CD4-positive, alpha-beta T cell treated with Interleukin-4 for 1 hour (primary cell): ENCODE measurements around the gene DENND6B.

Source experiments
- DNase-seq, 2 donors: peaks; one replicate each; pipeline ENCODE4 v3.0.0-alpha.2; 2020 to 2022

DENND6B gene

GRCh38 chr22:50314081-50314454 lies 12.7 kb downstream of the DENND6B start:
- no peak for DNase-seq

- no peak for DNase-seq
Observed at GRCh38 chr22:50313600-50313999, 13.2 kb downstream of the DENND6B start.

GRCh38 chr22:50313021-50313420 lies 13.8 kb downstream of the DENND6B start:
- no peak for DNase-seq

DNA sequence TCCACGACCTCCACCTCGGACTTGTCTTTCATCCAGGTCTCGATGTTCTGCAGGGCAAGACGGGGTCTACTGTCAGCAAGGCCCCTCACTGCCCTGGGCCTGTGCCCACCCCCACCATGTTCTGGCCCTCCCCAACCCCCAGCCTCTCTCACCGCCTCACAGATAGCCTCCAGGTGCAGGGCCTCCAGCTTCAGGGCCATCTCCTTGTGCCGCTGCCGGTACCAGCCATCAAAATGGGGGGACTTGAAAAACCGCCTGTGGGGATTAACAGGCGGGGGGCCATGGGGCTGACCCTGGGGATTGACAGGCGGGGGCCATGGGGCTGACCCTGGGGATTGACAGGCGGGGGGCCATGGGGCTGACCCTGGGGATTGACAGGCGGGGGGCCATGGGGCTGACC lies 14.4 kb downstream of the DENND6B start:
- no peak for DNase-seq

GRCh38 chr22:50311606-50312351 lies 15.0 kb downstream of the DENND6B start:
- DNase-seq, result no peak

DNA sequence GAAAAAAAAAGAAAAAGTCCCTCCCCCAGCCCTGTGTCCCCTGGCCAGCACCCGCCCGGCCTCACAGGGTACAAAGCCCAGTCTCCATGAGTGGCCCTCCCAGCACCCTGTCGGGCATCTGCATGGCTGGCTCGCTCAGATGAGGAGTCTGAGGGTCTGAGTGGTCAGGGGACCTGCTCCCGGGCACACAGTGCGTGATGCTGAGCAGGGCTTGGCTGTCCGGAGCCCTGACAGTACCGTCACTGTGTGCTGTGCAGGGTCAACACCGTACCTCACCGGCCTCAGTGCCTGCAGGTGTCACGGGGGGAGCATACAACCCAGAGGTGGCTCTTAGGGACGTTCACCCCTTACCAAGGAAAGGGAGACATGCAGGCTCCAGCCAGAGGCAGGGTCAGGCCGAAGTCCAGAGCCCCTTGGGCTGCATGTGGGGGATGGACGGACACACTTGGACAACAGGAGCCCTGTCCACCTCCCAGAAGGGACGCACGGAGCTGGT lies 15.8 kb downstream of the DENND6B start:
- DNase-seq, result no peak

DNA sequence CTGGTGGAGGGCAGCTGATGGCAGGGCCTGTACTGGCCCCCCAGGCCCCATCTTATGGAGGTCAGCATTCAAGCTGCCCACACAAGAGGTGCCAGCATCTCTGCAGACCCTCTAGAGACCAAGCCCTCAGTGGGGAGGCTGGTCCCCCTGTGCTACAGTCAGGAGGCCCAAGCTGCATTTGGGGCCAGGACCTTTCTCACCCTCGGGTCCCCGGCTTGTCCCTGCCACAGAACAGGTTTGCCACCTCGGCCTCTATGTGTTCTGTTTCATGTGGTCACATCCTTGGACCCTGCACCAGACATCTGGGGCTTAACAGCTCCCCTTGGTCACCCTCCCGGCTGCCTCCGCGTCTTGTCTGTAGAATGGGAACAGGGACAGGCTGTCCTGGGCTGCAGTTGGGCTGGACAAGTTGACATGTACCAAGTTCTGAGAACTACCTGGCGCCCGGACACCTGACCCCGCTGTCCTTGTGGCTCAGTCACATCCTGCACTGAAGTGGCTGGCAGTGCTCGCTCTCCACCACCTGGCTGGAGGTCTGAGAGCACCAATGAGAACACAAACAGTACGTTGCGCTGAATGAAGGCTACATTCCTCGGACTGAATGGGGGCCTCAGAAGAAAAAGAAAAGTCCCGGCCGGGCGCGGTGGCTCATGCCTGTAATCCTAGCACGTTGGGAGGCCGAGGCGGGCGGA lies 16.6 kb downstream of the DENND6B start:
- DNase-seq, result no peak

GRCh38 chr22:50309601-50309991 lies 17.2 kb downstream of the DENND6B start:
- DNase-seq, result no peak

- DNase-seq, result no peak
Observed at GRCh38 chr22:50308986-50309600, 17.7 kb downstream of the DENND6B start.

DNA sequence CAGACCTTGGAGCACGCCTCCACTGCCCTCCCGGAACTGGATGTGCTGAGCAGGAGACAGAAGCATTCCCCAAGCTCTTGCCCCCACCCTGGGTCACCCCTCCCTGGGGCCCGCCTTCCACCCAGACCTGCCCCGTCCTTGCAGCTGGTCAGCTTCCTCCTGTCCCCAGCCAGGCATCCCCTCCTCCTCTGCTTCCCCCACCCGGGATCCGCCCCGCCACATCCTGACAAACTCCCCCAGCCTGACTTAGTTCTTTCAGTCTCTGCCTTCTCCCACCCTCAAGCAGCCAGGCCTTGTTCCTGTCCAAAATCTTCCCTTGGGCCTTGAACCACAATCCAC lies 18.2 kb downstream of the DENND6B start:
- peak in 1 of 2 donors; percentile 54 for DNase-seq

- DNase-seq, result no peak
Observed at GRCh38 chr22:50307890-50308596, 18.8 kb downstream of the DENND6B start.

DNA sequence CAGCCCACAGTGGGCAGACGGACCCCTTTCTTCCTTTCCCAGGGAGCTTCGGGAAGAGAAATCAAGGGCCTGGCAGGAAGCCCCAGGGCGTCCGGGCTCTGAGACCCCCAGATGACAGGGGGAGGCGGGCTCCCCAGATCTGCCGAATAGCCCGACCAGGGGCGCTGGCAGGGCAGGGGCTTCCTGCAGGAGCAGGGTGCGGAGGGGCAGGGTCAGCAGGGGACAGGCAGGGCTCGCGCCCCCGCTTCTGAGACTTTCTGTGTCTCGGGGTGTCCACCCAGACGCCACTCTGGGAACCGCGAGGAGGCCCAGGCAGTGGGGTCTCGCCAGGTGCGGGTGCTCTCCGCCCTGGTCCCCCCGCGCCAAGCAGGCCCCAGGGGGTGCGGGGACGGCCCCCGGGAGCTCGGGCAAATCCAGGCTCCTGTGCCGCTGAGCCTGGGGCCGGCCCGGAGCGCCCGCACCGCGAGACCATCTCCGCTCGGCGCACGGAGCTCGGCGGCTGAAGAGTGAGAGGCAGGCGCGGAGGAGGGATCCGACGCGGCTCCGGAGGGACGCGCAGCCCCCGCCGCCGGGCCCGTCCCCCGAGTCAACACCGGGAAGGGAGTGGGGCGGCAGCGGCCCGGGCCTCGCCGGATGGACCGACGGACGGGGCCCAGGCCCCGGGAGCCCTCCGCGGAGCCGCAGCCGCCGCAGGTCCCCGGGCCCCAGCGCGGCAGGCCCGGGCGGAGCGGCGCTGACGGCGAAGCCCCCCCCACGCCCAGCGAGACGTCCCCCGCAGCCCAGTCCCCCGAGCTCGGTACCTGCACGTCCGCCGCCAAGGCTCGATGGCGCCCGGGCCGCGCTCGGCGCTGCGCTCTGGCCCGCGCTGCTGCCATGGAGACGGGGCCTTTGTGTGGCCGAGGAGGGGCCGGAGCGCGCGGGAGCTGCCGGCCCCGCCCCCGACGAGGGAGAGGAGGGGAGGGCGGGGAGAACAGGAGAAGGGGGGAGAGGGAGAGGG lies 19.8 kb downstream of the DENND6B start, which contains the start of gene PLXNB2:
PLXNB2 (minus strand) TSS at position 894 of the 997 bp plus-strand sequence. CDS start 17,062 bp downstream, outside the sequence.
- DNase-seq, result peak; percentile 36 to 58

DNA sequence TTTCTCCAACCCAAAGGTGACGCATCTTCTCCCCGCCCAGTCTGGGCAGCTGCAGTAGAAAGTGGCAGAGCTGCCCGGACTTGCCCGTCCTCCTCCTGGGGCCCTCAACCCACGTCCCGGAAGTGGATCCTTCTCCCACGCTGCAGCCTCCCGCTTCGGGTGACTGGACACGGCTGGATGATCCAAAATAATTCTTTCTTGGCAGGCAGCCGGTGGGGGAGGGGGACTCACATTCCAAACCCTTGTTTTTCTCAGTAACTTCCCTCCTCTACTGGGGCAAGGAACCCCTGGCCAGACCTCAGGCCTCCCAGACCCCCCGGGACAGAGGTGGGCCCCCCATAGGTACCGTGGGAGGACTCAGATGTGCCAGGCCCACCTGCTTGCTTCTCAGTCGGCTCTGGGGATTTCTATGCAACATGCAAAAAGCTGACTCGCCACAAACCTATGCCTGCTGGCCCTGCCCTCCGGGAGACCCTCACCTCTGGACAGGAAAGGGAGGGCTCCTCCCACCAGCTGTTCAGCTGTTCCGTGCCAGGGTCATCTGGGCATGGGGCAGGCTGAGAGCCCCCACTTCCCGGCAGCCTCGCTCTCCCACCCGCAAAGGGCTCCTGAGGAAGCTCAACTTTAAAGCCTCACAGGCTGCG lies 20.8 kb downstream of the DENND6B start:
- DNase-seq, result peak in 1 of 2 donors; percentile 65

GRCh38 chr22:50305393-50305922 lies 21.4 kb downstream of the DENND6B start:
- DNase-seq, result no peak

GRCh38 chr22:50304528-50305392 lies 22.1 kb downstream of the DENND6B start:
- peak; percentile 23 to 67 for DNase-seq

DNA sequence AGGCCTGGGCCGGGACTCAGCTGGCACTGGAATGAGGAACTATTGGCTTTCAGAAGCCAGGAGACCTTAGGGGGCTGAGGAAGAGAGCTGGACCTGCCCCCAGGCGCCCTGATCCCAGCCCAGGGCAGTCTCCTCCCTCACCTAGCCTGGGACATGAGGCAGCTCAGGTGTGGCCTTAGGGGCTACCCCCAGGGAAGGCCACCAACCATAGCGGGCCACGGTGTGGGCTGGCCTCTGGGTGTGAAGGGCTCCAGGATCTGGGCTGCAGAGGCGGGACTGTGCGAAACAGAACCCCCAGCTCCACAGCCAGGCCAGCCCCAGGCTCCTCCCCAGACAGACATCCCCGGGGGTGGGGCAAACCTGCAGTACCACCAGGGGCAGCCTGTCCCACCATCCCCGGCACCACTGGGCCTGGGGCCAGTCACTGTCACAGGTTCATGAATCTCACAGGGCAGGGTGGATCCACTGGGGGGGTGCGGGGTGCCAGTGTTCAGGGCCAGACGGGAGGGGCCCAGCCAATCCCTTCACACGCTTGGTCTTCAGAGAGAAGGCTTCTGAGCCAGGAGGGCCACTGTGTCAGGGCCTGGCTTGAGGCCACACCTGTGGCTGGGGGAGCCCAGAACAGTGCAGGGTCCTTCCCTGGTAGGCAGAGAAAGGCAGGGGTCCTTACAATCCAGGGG lies 22.8 kb downstream of the DENND6B start:
- DNase-seq, result peak; percentile 25 to 67

DNA sequence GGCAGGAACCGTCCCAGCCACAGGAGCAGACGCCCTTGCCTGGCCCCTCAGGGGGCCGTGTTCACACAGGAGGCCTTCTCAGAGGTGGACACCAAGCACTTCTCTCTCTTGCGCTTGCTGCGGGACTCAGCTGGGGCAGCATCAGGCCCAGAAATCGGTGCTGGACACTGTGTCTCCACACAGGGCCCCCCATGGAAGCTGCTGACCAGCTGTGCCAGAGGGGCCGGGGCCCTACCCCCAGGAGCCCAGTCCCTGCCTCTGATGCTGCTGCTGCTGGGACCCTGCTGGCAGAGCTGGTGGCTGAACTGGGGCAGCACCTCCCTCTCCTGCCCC lies 23.3 kb downstream of the DENND6B start:
- DNase-seq, result no peak

DNA sequence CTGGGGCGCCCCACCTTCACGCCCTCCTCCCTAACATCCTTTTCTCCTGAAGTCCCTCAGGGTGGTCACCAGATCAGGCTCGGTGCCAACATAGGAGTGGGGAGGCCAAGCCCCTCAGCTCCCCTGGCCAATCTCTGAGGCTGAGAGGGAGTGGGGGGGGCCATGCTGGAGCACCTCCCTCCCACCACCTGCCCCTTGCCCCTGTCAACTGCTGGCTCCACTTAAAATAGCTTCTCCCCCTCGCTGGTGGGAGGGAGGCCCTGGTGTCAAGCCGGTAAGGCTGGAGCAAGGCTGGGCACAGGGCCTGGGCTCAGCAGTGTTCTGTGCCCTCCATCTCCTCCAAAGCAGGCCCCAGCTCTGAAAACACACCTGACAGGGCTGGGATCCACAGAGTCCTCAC lies 24.2 kb downstream of the DENND6B start:
- no peak for DNase-seq

DNA sequence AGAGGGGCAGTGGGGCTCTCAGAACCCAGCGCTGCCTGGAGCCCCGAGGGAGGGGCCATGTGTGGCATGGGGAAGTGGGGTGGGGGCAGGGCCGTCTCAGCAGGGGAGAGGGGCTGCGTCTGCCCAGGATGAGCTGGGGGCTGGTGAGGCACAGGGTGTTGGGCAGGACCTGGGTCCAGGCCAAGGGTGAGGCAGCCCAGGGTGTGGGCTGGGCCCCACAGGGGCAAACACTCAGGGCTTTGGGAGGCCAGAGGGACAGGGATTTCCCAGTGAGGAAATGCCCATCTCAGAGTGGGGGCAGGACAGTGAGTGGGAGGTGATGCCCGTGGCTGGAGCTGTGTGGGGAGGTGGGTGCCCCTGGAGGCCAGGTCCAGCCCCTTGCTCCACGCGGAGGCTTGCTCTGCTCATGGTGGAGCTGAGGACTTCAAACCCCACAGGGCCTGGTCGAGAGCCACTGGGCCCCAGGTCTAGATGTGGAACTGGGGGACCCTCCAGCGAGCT lies 24.7 kb downstream of the DENND6B start:
- DNase-seq, result peak in 1 of 2 donors; percentile 51
